WERI-Rb-1 (cell line): ENCODE measurements around the gene TRAPPC2L.

Experiments used
- DNase-seq: peaks from one replicate; pipeline ENCODE4 v3.0.0-alpha.2; 2020
- H3K27ac ChIP-seq: fragments of 250-450 bp; sonication (Bioruptor Pico); 2 replicates; pipeline ENCODE4 v1.5.1; 2020; ENCODE audit warnings: mild to moderate bottlenecking, moderate library complexity
- H3K27me3 ChIP-seq: fragments of 250-450 bp; sonication (Bioruptor Pico); 2 replicates; pipeline ENCODE4 v1.5.1; 2021; ENCODE audit warnings: mild to moderate bottlenecking, low read depth, moderate library complexity; ENCODE audit not compliant: insufficient read depth, severe bottlenecking
- H3K36me3 ChIP-seq: fragments of 250-450 bp; sonication (Bioruptor Pico); 2 replicates; pipeline ENCODE4 v1.5.1; 2020; ENCODE audit warnings: mild to moderate bottlenecking, moderate library complexity
- H3K4me3 ChIP-seq: 2 replicates; pipeline ENCODE4 v1.5.1; 2011; ENCODE audit warnings: low read depth, mild to moderate bottlenecking, control low read depth, low read length
- H3K9me3 ChIP-seq: fragments of 250-450 bp; sonication (Bioruptor Pico); 2 replicates; pipeline ENCODE4 v1.5.1; 2021; ENCODE audit warnings: mild to moderate bottlenecking, moderate library complexity; ENCODE audit not compliant: severe bottlenecking
- TF ChIP-seq, protein P1 (sequence below): IDR thresholded peaks from 2 replicates; pipeline ENCODE4 v1.5.1; 2011; ENCODE audit warnings: low read depth, mild to moderate bottlenecking, control low read depth, inconsistent platforms, low read length

TRAPPC2L gene

GRCh38 chr16:88867581-88868246, 10.8 kb downstream of the TRAPPC2L start:
- no peak overlapping the region for H3K4me3 ChIP-seq
- H3K27me3 ChIP-seq, result no peaks in the 10 kb centered on the region
- H3K9me3 ChIP-seq, result no peaks in the 10 kb centered on the region
- H3K36me3 ChIP-seq, result no peaks in the 10 kb centered on the region
- no peak overlapping the region; the same call in 1 of the 2 replicates for H3K27ac ChIP-seq
- TF ChIP-seq, protein P1, sequence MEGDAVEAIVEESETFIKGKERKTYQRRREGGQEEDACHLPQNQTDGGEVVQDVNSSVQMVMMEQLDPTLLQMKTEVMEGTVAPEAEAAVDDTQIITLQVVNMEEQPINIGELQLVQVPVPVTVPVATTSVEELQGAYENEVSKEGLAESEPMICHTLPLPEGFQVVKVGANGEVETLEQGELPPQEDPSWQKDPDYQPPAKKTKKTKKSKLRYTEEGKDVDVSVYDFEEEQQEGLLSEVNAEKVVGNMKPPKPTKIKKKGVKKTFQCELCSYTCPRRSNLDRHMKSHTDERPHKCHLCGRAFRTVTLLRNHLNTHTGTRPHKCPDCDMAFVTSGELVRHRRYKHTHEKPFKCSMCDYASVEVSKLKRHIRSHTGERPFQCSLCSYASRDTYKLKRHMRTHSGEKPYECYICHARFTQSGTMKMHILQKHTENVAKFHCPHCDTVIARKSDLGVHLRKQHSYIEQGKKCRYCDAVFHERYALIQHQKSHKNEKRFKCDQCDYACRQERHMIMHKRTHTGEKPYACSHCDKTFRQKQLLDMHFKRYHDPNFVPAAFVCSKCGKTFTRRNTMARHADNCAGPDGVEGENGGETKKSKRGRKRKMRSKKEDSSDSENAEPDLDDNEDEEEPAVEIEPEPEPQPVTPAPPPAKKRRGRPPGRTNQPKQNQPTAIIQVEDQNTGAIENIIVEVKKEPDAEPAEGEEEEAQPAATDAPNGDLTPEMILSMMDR, result no peak
- DNase-seq, result no peak

GRCh38 chr16:88868974-88869672, 12.2 kb downstream of the TRAPPC2L start:
- TF ChIP-seq, protein P1, result no peak
- H3K36me3 ChIP-seq, result no peaks in the 10 kb centered on the region
- no peaks in the 10 kb centered on the region for H3K9me3 ChIP-seq
- peak overlapping the region; percentile 74 for H3K27ac ChIP-seq
- DNase-seq, result peak; percentile 44
- no peaks in the 10 kb centered on the region for H3K27me3 ChIP-seq
- no peak overlapping the region for H3K4me3 ChIP-seq

GRCh38 chr16:88869673-88869980, 12.7 kb downstream of the TRAPPC2L start:
- Histone ChIP-seq H3K9me3 (no peaks in the 10 kb centered on the region), H3K4me3 (no peak overlapping the region), H3K27me3 (no peaks in the 10 kb centered on the region), H3K36me3 (no peaks in the 10 kb centered on the region), H3K27ac (peak overlapping the region; percentile 74)
- DNase-seq, result no peak
- TF ChIP-seq, protein P1, result no peak

DNA sequence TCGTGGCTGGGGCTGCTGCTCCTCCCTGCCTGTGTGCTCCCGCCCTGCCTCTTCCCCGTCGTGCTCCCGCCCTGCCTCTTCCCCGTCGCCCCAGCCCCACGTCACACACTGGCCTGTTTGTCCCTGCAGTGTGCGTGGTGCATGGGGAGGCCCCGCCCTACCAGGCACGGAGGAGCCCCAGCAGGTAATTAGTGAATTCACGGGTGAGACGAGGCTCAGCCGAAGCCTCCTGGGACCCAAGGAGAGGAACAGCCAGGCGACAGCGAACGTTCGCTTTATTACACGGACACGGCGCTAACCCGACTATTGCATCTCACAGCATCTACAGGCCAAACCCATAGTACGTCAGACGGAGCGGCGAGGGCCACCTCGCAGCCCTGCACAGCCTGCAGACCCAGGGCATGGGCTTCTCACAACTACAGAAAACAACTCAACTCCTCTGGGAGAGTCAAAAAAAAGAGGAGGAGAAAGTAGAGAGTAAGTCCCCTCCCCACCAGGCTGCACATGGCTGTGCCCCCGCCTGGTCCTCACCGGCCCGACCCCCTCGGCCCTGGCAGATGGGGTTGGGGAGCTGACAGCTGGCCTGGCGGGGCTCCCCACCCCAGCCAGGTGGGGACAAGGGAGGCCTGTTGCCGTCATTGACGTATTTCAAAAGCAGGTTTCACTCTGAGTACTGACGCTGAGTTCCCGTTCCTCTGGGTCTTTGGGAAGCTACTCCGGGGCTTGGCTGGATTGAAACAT, 13.9 kb downstream of the TRAPPC2L start:
- DNase-seq, result peak; percentile 53
- peak overlapping the region; percentile 14 for H3K4me3 ChIP-seq
- H3K27ac ChIP-seq, result peak overlapping the region; percentile 71
- H3K9me3 ChIP-seq, result no peaks in the 10 kb centered on the region
- H3K36me3 ChIP-seq, result no peaks in the 10 kb centered on the region
- TF ChIP-seq, protein P1, result no peak
- H3K27me3 ChIP-seq, result no peaks in the 10 kb centered on the region

DNA sequence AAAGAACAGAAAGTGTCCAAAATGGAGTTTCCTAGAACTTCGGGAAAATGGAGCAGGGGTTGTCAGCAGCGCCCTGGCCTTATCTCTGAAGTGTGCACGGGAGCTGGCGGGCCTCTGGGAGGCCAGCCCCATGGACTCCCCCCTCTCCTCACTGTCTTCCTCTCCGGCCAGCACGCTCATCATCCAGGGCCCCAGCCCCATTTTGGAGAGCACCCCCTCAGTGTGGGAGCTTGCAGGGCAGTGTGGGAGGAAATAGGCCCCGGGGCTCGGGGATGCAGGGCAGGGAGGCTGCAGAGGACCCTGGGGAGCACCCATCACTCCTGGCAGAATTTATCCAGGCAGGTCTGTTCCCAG, 14.4 kb downstream of the TRAPPC2L start:
- H3K27me3 ChIP-seq, result no peaks in the 10 kb centered on the region
- TF ChIP-seq, protein P1, result no peak
- no peaks in the 10 kb centered on the region for H3K9me3 ChIP-seq

More for the DNA sequence above, 14.4 kb downstream of the TRAPPC2L start:
- H3K4me3 ChIP-seq, result 0 out of 2 replicates have a peak overlapping the region, but pooled peaks have one; percentile 14
- DNase-seq, result no peak
- no peaks in the 10 kb centered on the region for H3K36me3 ChIP-seq
- H3K27ac ChIP-seq, result peak overlapping the region; percentile 71
